Activated CD4-positive, alpha-beta T cell treated with anti-CD3 and anti-CD28 coated beads, Interleukin-2, amount 50 U/mL, for 24 hours (primary cell): ENCODE measurements around the gene CDH6.

Experiments
- DNase-seq, 2 donors: peaks; one replicate each; pipeline ENCODE4 v3.0.0-alpha.2; 2020; ENCODE audit warnings: low read depth in 1 of 2, low spot score in 1 of 2

The CDH6 gene

GRCh38 chr5:31366941-31367340, 173.5 kb downstream of the CDH6 start:
- DNase-seq = no peak

- no peak for DNase-seq
These were observed 178.6 kb downstream of the CDH6 start for GRCh38 chr5:31372124-31372523.

GRCh38 chr5:31375999-31376720, 182.7 kb downstream of the CDH6 start:
- no peak for DNase-seq

- DNase-seq = no peak
These were observed 183.9 kb downstream of the CDH6 start for GRCh38 chr5:31377274-31377946.

- no peak for DNase-seq
These were observed 184.7 kb downstream of the CDH6 start for GRCh38 chr5:31378136-31378535.
